Nasal cavity respiratory epithelium epithelial cell of viscerocranial mucosa (primary cell): ENCODE results near the gene LAMP2. TPM values are rescaled to one million over a fixed set of nuclear protein-coding genes. Genes with fewer than 3 reads are reported as not detected.

ENCODE experiments used
- total RNA-seq: library from RNA; depleted of rRNA; stranded (reverse); fragments of >200 nt; gene quantifications from 2 replicates; pipeline ENCODE4 v1.2.3, GENCODE V29; 2014

LAMP2 gene
- 152 and 340 TPM in 2 replicates for total RNA-seq

DNA sequence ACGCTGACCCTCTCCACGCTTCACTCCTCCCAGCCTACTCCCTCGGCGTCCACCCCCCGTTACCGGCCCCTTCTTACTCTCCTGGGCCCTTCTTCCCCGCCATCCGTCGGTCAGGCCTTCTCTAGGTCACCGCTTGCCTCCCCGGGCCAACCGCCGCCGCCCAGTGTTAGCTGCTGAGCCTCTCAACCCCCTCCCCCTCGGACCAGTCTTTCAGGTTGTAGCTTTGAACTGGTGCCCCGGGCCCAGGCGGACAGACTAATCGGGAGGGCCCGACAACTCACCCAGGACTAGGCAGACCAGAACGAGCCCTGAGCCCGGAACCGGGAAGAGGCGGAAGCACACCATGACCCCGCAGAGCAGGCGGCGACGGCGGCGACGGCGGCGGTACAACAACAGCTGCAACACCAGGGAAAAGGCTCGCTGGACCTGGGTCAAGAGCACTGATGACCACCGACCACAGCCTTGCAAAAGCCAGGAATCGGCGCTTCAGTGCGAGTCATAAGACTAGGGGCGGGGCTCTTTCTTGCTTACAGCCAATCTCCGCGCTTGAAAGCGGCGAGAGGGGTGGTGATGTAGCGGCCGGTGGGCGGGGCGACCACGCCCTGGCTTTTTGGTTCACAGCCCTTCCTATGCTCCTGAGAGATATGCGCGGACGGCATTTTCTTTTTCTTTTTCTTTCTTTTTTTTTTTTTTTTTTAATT lies at the start of gene LAMP2:
LAMP2 (minus strand) TSS at position 472 of the 701 bp plus-strand sequence; CDS start at position 345, 127 bp downstream.

Other genes with a start within 250 kb of the LAMP2 start
- gene ZBTB33, start 218.5 kb downstream of the LAMP2 start, total RNA-seq = 15.0 and 23.6 TPM in 2 replicates
- 0.43 TPM in 1 of 2 replicates, not detected in the other for gene TMEM255A, start 157.8 kb downstream of the LAMP2 start, total RNA-seq
- not detected in 2 replicates for gene ATP1B4, start 107.2 kb downstream of the LAMP2 start, total RNA-seq
- gene CUL4B, start 91.7 kb upstream of the LAMP2 start, total RNA-seq = 20.8 and 31.4 TPM in 2 replicates
- gene MCTS1, start 134.8 kb upstream of the LAMP2 start, total RNA-seq = 22.5 and 33.8 TPM in 2 replicates
- 15.4 and 18.8 TPM in 2 replicates for gene C1GALT1C1, start 160.8 kb upstream of the LAMP2 start, total RNA-seq